GM19397 (cell line): Measurements from ENCODE around the gene GLRB.
"Not testable (repeated sequence)": the region's sequence is repeated elsewhere in the genome, so short reads cannot be mapped to it uniquely, and the experiment has no call there.

ENCODE experiments used
- ATAC-seq: cut with Tn5 transposase; IDR thresholded peaks from one replicate; pipeline ENCODE4 v1.9.1; 2021; ENCODE audit warnings: mild to moderate bottlenecking, moderate library complexity; ENCODE audit not compliant: unreplicated experiment

Gene GLRB

DNA sequence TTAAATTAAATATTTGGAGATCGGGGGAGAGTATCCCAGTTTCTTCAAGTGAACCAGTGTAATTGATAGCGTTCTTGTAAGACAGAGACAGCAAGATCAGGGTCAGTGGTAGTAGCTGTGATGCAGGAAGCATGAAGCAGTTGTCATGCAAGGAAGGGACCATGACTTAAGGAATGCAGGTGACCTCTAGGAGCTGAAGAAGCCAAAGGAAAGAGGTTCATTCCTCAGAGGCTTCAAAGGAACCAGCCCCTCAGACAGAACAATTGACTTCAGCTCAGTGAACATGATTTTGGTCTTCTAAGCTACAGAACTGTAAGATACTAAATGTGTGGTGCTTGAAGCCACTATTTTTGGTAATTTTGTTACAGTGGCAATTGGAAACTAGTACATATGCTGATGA lies 51.6 kb downstream of the GLRB start:
- no peak for ATAC-seq

- no peak for ATAC-seq
Observed at GRCh38 chr4:157128395-157128794, 52.4 kb downstream of the GLRB start.

GRCh38 chr4:157141976-157142375 lies 66.0 kb downstream of the GLRB start:
- no peak for ATAC-seq

DNA sequence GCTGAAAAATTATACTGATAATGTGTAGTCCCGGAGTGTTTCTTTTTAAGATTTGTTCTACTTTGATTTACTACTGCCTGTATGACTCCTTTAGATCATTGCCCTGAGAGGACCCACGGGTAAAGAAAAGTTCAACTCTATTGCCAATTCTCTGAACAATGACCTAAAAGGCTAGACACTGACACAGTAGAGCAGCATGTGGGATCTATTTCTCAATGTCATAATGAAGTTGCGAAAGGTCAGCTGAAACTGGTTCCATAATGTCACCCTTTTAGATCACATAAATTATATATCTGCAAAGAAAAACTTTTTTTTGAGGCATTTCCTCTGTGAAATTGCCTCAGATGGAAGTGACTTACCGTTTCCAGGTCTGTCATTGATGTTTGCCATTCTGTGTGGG lies 67.4 kb downstream of the GLRB start:
- no peak for ATAC-seq

- no peak for ATAC-seq
Observed at GRCh38 chr4:157151711-157152110, 75.8 kb downstream of the GLRB start.

DNA sequence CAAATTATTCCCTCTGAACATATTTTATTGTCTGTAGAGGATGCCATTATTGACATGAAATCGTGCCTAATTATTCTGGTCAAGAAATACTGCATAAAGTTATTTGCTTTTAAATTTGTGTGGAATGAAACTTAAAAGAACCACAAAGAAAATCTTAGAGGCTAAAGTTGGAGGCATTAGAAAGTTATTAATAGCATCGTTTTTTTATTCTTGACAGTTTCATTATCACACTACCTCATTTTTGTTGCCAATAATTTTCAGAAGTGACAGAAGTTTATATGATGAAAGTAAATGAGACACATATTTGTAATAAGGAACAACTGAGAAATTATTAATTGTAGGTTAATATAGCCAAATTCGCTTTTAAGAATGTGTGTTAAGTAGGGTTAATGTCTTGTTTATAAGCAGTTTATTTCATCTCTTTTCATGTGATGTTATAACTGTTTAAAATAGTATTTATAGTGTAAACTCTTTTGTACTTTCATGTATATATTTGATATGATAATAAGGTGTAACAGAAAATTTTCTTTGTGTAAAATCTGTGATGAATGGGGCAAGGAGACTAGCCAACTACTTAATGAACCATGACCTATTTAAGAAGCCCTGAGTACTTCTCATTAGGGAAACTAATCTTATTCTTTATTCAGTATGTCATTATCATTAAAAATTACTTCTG lies 90.1 kb downstream of the GLRB start:
- ATAC-seq, result no peak

DNA sequence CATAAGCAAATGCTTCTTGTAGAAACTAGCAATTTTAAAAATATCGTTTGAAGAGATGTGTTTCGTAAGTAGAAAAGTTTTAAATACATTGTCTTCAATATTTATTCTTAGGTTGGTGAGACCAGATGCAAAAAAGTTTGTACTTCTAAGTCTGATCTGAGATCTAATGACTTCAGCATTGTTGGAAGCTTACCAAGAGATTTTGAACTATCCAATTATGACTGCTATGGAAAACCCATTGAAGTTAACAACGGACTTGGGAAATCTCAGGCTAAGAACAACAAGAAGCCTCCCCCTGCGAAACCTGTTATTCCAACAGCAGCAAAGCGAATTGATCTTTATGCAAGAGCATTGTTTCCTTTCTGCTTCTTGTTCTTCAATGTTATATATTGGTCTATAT lies 94.4 kb downstream of the GLRB start:
- ATAC-seq, result no peak

DNA sequence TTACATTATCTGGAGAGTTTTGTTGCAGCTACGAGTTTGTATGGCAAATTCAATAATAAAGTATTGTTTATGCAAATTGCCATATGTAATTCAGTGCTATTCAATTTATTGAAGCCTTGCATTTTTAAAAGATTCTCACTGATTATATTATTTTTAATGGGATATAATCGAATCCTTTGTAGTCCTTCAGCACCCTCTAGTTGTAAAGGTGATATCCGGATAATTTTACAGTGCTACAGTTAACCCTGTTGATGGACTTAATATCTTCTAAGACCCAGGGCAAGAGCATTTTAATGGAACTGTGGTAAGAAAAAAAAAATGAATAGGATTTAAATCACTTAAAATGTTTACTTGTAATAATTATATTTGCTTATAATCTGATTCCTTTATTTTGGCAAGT lies 96.1 kb downstream of the GLRB start:
- no peak for ATAC-seq

DNA sequence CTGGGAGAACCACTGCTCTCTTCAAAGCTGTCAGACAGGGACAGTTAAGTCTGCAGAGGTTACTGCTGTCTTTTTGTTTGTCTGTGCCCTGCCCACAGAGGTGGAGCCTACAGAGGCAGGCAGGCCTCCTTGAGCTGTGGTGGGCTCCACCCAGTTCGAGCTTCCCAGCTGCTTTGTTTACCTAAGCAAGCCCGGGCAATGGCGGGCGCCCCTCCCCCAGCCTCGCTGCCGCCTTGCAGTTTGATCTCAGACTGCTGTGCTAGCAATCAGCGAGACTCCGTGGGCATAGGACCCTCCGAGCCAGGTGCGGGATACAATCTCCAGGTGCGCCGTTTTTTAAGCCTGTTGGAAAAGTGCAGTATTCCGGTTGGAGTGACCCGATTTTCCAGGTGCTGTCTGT lies 104.3 kb downstream of the GLRB start:
- not testable (repeated sequence) for ATAC-seq

DNA sequence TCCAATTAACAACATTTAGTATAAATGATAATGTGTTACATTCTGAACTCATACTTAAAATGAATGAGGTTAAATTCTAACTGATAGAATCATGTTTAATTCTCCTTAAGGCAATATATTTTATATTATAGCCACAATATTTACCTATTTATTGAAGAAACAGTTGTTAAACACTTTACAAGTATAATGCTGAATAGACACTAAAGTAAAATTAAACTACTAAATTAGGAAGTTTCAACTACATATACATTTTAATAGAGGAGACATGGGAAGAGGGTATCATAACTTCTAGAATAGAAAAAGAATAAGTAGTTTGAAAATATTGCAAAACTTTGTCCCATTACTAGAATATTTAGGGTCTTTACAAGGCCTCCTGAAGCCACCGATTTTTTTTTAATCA lies 108.3 kb downstream of the GLRB start:
- ATAC-seq, result no peak

DNA sequence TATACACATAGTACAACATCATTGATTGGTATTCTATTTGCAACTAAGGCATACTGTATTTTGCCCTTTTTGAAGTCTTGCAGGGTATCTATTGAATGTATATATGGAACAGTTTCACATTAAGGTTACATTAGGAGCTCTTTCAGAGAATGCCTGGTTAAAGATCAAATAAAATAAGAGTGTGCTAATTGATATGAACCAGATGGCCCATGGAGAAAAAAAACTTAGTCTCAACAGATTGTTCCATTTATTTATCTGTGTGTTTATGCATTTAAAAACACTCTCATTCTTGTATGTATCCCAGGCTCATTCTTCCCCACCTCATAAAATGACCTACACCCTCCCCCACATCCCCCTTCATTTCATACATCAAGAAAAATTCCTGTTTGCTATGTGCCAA lies 109.4 kb downstream of the GLRB start:
- no peak for ATAC-seq

- no peak for ATAC-seq
Observed at GRCh38 chr4:157195374-157195773, 119.4 kb downstream of the GLRB start.

GRCh38 chr4:157196046-157196445 lies 120.1 kb downstream of the GLRB start:
- no peak for ATAC-seq

- ATAC-seq, result no peak
Observed at GRCh38 chr4:157204634-157205244, 128.8 kb downstream of the GLRB start.

- ATAC-seq, result no peak
Observed at GRCh38 chr4:157217708-157218107, 141.8 kb downstream of the GLRB start.

GRCh38 chr4:157219711-157220370 lies 143.9 kb downstream of the GLRB start:
- ATAC-seq, result no peak

GRCh38 chr4:157220371-157220881 lies 144.5 kb downstream of the GLRB start, which contains the start of gene GRIA2:
GRIA2 (plus strand) TSS chr4:157220728; CDS start chr4:157221043, 315 bp downstream.
- ATAC-seq, result peak; percentile 72

DNA sequence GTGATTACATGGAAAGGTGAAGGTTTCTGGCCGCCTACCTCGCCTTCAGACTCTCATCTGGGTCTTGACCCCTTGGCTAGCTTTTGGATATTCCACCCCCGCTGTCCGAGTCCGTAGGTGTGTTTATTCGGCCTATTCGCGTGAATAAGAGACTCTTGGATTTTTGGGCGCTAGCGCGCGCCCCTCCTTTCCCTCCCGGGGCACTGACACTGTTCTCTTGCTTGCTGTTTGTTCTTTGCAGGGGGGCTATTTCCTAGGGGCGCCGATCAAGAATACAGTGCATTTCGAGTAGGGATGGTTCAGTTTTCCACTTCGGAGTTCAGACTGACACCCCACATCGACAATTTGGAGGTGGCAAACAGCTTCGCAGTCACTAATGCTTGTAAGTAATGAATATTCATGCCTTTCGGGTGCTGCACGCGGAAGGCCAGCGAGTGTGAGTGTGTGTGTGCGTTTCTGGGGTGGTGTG lies 145.5 kb downstream of the GLRB start:
- ATAC-seq, result no peak
